Measurements from ENCODE around the gene ATP12A. TPM values are rescaled to one million over a fixed set of nuclear protein-coding genes. Genes with fewer than 3 reads are reported as not detected.

Gene ATP12A
- total and polyA plus RNA-seq, 2 donors (not counting 1 experiment from before 2014, with no cell fraction given), result not detected

DNA sequence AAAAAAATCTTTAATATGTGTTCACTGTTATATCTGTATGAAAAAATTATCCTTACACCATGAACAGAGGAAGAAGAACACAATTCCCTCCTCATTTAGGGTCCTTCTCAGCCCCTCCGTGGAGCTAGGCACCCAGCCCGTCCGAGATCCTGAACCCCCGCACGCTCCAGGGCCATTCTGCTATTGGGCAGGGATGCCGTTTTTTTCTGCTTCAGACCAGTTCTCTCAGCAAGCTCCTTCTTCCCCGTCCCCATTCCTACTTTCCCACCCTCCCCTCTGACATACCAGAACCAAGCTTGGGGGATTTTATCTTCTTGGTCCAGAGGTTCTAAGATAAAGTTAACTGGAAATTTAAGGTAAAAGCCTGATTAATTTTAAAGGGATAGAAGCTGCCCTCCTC is 36.2 kb downstream of the ATP12A start:
- Histone ChIP-seq H4K20me1 (ENCODE audit: control insufficient read depth, extremely low read depth, insufficient read depth, low read length) (no peaks in the 10 kb centered on the region), H3K36me3 (ENCODE audit: control insufficient read depth, insufficient read depth, low read length) (no peaks in the 10 kb centered on the region), H2AFZ (ENCODE audit: low read length) (no peak overlapping the region), H3K79me2 (ENCODE audit: control insufficient read depth, insufficient read depth, low read length) (no peaks in the 10 kb centered on the region), H3K4me1 (ENCODE audit: control insufficient read depth, extremely low read depth, insufficient read depth, low read length) (no peaks in the 10 kb centered on the region), H3K4me3 (replicated peaks in 1 of 4; ENCODE audit: control extremely low read depth in 1 of 4, insufficient read depth in 1 of 4, low read depth in 3 of 4, low read length in 4 of 4) (no peak overlapping the region), H3K27ac (ENCODE audit: insufficient read depth, low read length) (no peak overlapping the region), H3K9me3 (ENCODE audit: control insufficient read depth, insufficient read depth, low read depth, low read length) (no peaks in the 10 kb centered on the region), H3K4me2 (ENCODE audit: extremely low read depth, insufficient read depth, low read length) (no peak overlapping the region), H3K9ac (ENCODE audit: insufficient read depth, low read length) (no peak overlapping the region), H3K27me3 (ENCODE audit: control insufficient read depth, insufficient read depth, low read length) (no peaks in the 10 kb centered on the region)
- no peak for TF ChIP-seq EZH2 (IDR thresholded peaks at IDR 0.05; ENCODE audit: low read length, missing control alignments)
- TF ChIP-seq, protein P1, sequence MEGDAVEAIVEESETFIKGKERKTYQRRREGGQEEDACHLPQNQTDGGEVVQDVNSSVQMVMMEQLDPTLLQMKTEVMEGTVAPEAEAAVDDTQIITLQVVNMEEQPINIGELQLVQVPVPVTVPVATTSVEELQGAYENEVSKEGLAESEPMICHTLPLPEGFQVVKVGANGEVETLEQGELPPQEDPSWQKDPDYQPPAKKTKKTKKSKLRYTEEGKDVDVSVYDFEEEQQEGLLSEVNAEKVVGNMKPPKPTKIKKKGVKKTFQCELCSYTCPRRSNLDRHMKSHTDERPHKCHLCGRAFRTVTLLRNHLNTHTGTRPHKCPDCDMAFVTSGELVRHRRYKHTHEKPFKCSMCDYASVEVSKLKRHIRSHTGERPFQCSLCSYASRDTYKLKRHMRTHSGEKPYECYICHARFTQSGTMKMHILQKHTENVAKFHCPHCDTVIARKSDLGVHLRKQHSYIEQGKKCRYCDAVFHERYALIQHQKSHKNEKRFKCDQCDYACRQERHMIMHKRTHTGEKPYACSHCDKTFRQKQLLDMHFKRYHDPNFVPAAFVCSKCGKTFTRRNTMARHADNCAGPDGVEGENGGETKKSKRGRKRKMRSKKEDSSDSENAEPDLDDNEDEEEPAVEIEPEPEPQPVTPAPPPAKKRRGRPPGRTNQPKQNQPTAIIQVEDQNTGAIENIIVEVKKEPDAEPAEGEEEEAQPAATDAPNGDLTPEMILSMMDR (conservative IDR thresholded peaks at IDR 0.05 in 1 of 2, IDR thresholded peaks at IDR 0.05 in 1 of 2; ENCODE audit: low read depth in 1 of 2, low read length in 2 of 2), result no peak
- no peak for DNase-seq (ENCODE audit: low read depth in 2 of 2)

DNA sequence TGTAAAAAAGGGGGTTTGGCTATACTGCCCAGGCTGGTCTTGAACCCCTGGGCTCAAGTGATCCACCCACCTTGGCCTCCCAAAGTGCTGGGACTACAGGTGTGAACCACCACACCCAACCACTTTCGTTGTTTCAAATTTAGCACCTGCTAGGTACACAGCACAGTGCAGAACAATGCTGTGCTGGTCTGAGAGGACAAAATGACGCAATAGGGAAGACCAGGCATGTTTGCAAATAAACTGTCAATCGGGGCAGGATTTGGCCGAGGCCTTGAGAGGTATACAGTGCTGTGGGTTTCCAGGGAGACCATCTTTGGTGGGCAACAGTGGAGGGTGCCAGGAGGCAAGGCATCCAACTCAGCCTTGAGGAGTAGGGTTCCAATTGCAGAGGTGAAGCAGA is 37.0 kb downstream of the ATP12A start:
- Histone ChIP-seq H3K27me3 (ENCODE audit: control insufficient read depth, insufficient read depth, low read length) (no peaks in the 10 kb centered on the region), H3K4me1 (ENCODE audit: control insufficient read depth, extremely low read depth, insufficient read depth, low read length) (no peaks in the 10 kb centered on the region), H3K9me3 (ENCODE audit: control insufficient read depth, insufficient read depth, low read depth, low read length) (no peaks in the 10 kb centered on the region), H4K20me1 (ENCODE audit: control insufficient read depth, extremely low read depth, insufficient read depth, low read length) (no peaks in the 10 kb centered on the region), H3K9ac (ENCODE audit: insufficient read depth, low read length) (no peak overlapping the region), H3K27ac (ENCODE audit: insufficient read depth, low read length) (no peak overlapping the region), H3K79me2 (ENCODE audit: control insufficient read depth, insufficient read depth, low read length) (no peaks in the 10 kb centered on the region), H3K36me3 (ENCODE audit: control insufficient read depth, insufficient read depth, low read length) (no peaks in the 10 kb centered on the region), H2AFZ (ENCODE audit: low read length) (no peak overlapping the region), H3K4me2 (ENCODE audit: extremely low read depth, insufficient read depth, low read length) (no peak overlapping the region), H3K4me3 (replicated peaks in 1 of 4; ENCODE audit: control extremely low read depth in 1 of 4, insufficient read depth in 1 of 4, low read depth in 3 of 4, low read length in 4 of 4) (no peak overlapping the region)
- TF ChIP-seq, protein P1 (conservative IDR thresholded peaks at IDR 0.05 in 1 of 2, IDR thresholded peaks at IDR 0.05 in 1 of 2; ENCODE audit: low read depth in 1 of 2, low read length in 2 of 2), result no peak
- TF ChIP-seq EZH2 (IDR thresholded peaks at IDR 0.05; ENCODE audit: low read length, missing control alignments), result no peak
- no peak for DNase-seq (ENCODE audit: low read depth in 2 of 2)

DNA sequence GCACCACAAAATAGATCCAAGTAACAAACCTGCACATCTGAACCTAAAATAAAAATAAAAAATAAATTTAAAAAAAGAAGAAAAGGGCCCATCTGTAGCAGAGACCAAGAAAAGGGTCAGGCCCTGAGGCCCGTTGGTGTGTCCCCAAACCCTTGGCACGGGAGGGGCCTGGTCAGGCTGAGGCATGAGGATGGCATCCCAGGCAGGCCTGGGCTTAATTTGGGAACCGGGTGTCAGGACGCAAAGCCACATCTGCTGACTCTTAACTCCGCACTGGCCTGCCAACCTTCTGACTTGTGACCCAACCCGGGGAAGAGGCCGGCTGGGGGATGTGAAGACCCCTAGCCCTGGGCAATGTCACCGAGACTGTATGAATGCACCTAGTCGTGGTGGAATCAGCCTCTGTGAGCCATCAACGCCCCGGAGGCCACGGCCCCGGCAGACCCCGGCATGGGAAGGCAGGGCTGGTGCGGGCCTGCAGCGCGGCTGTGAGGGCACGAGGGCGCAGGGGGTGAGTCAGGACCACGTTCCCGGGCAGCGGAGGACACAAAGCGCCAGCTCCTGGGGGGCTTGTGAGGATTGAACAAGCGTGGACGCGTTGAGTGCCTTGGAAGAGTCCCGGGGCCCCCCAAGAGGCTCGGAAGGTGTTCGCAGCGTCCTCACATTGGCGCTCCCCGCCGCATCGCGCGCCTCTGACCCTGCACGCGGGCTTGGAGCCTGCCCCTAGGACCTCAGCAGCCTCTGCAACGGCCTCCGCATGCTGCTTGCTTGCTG is 38.2 kb downstream of the ATP12A start:
- Histone ChIP-seq H3K9me3 (ENCODE audit: control insufficient read depth, insufficient read depth, low read depth, low read length) (no peaks in the 10 kb centered on the region), H3K4me1 (ENCODE audit: control insufficient read depth, extremely low read depth, insufficient read depth, low read length) (no peaks in the 10 kb centered on the region), H3K79me2 (ENCODE audit: control insufficient read depth, insufficient read depth, low read length) (no peaks in the 10 kb centered on the region), H2AFZ (ENCODE audit: low read length) (no peak overlapping the region), H3K9ac (ENCODE audit: insufficient read depth, low read length) (no peak overlapping the region), H3K36me3 (ENCODE audit: control insufficient read depth, insufficient read depth, low read length) (no peaks in the 10 kb centered on the region), H3K27ac (ENCODE audit: insufficient read depth, low read length) (no peak overlapping the region), H3K4me2 (ENCODE audit: extremely low read depth, insufficient read depth, low read length) (no peak overlapping the region), H4K20me1 (ENCODE audit: control insufficient read depth, extremely low read depth, insufficient read depth, low read length) (no peaks in the 10 kb centered on the region), H3K27me3 (ENCODE audit: control insufficient read depth, insufficient read depth, low read length) (no peaks in the 10 kb centered on the region), H3K4me3 (replicated peaks in 1 of 4; ENCODE audit: control extremely low read depth in 1 of 4, insufficient read depth in 1 of 4, low read depth in 3 of 4, low read length in 4 of 4) (no peak overlapping the region)
- TF ChIP-seq, protein P1 (conservative IDR thresholded peaks at IDR 0.05 in 1 of 2, IDR thresholded peaks at IDR 0.05 in 1 of 2; ENCODE audit: low read depth in 1 of 2, low read length in 2 of 2), result no peak
- TF ChIP-seq EZH2 (IDR thresholded peaks at IDR 0.05; ENCODE audit: low read length, missing control alignments), result no peak
- no peak for DNase-seq (ENCODE audit: low read depth in 2 of 2)

Data from fibroblast of lung (primary cell).